GM12874 (cell line): ENCODE data around the gene SGO2.

Experiments
- CTCF ChIP-seq: IDR thresholded peaks from 2 replicates; pipeline ENCODE4 v1.5.1; 2011; ENCODE audit warnings: low read depth, mild to moderate bottlenecking, control low read depth, low read length, moderate library complexity; ENCODE audit not compliant: insufficient read depth

The SGO2 gene

GRCh38 chr2:200609028-200609614 lies 83.1 kb downstream of the SGO2 start:
- no peak for TF ChIP-seq CTCF

- TF ChIP-seq CTCF, result no peak
Measured at GRCh38 chr2:200613692-200614091, 87.7 kb downstream of the SGO2 start.

GRCh38 chr2:200614249-200614648 lies 88.2 kb downstream of the SGO2 start:
- no peak for TF ChIP-seq CTCF

GRCh38 chr2:200615247-200615646 lies 89.2 kb downstream of the SGO2 start:
- TF ChIP-seq CTCF, result no peak

- TF ChIP-seq CTCF, result no peak
Measured at GRCh38 chr2:200616193-200616592, 90.2 kb downstream of the SGO2 start.

GRCh38 chr2:200616656-200617055 lies 90.6 kb downstream of the SGO2 start:
- no peak for TF ChIP-seq CTCF

GRCh38 chr2:200617156-200618053 lies 91.4 kb downstream of the SGO2 start:
- no peak for TF ChIP-seq CTCF
